Neural cell (in vitro differentiated cells): ENCODE data around the gene ASB1. TPM values are rescaled to one million over a fixed set of nuclear protein-coding genes. Genes with fewer than 3 reads are reported as not detected.

Experiments used
- H2AFZ ChIP-seq: fragments of 200-600, 300-800 bp; sonication (generic), shearing (Covaris generic); 2 replicates; pipeline ENCODE4 v1.6.0; 2014; ENCODE audit warnings: low read depth, mild to moderate bottlenecking, antibody characterized with exemption, low read length, moderate library complexity
- H3F3A ChIP-seq: fragments of 200-600 bp; shearing (Covaris generic); 2 replicates; pipeline ENCODE4 v1.6.1; 2016; ENCODE audit warnings: mild to moderate bottlenecking, moderate library complexity, mixed read lengths, antibody characterized with exemption, low read length; ENCODE audit not compliant: insufficient read depth, poor library complexity, severe bottlenecking
- H3K27ac ChIP-seq: fragments of 200-600, 300-800 bp; sonication (generic), shearing (Covaris generic); 2 replicates; pipeline ENCODE4 v1.5.1; 2014; ENCODE audit warnings: mild to moderate bottlenecking, low read length, moderate library complexity
- H3K27me3 ChIP-seq: fragments of 300-800, 200-600 bp; sonication (generic), shearing (Covaris generic); 2 replicates; pipeline ENCODE4 v1.6.0; 2014; ENCODE audit warnings: mild to moderate bottlenecking, low read depth, low read length, moderate library complexity; ENCODE audit not compliant: insufficient read depth
- H3K36me3 ChIP-seq: fragments of 300-800, 200-600 bp; sonication (generic), shearing (Covaris generic); 2 replicates; pipeline ENCODE4 v1.5.1; 2014; ENCODE audit warnings: mild to moderate bottlenecking, antibody characterized with exemption, low read length, moderate library complexity; ENCODE audit not compliant: insufficient read depth
- H3K4me2 ChIP-seq: fragments of 300-800, 200-600 bp; sonication (generic), shearing (Covaris generic); 2 replicates; pipeline ENCODE4 v1.6.0; 2014; ENCODE audit warnings: mild to moderate bottlenecking, low read length
- H3K4me3 ChIP-seq: fragments of 300-800, 200-600 bp; sonication (generic), shearing (Covaris generic); 2 replicates; pipeline ENCODE4 v1.5.1; 2014; ENCODE audit warnings: mild to moderate bottlenecking, low read length, moderate library complexity
- H3K79me2 ChIP-seq: fragments of 200-600 bp; shearing (Covaris generic); replicated peaks from 2 replicates; pipeline ENCODE4 v1.6.0; 2014; ENCODE audit warnings: mild to moderate bottlenecking, low read length, moderate library complexity; ENCODE audit not compliant: insufficient read depth
- H3K9ac ChIP-seq: fragments of 300-800, 200-600 bp; sonication (generic), shearing (Covaris generic); 2 replicates; pipeline ENCODE4 v1.6.1; 2016; ENCODE audit warnings: mild to moderate bottlenecking, low read length, mixed read lengths
- H3K9me2 ChIP-seq: fragments of 200-600 bp; shearing (Covaris generic); 2 replicates; pipeline ENCODE4 v1.6.1; 2016; ENCODE audit warnings: mild to moderate bottlenecking, low read length, mixed read lengths; ENCODE audit not compliant: insufficient read depth
- H3K9me3 ChIP-seq: fragments of 200-600, 300-800 bp; sonication (generic), shearing (Covaris generic); 2 replicates; pipeline ENCODE4 v1.6.1; 2016; ENCODE audit warnings: mild to moderate bottlenecking, mixed run types, low read length, moderate library complexity, mixed read lengths
- H4K20me1 ChIP-seq: fragments of 200-600 bp; shearing (Covaris generic); 2 replicates; pipeline ENCODE4 v1.6.1; 2016; ENCODE audit warnings: mild to moderate bottlenecking, mixed run types; ENCODE audit not compliant: insufficient read depth
- EP300 ChIP-seq: fragments of 450-650 bp; conservative IDR thresholded peaks from 2 replicates; pipeline ENCODE4 v1.6.1; 2014; ENCODE audit warnings: antibody characterized with exemption, mild to moderate bottlenecking, moderate library complexity; ENCODE audit not compliant: poor library complexity, severe bottlenecking
- EZH2 ChIP-seq: fragments of 200-600, 300-800 bp; shearing (Covaris generic), sonication (generic); IDR thresholded peaks from 2 replicates; pipeline ENCODE4 v1.6.1; 2014; ENCODE audit warnings: antibody characterized with exemption, low read length, borderline replicate concordance, mild to moderate bottlenecking; ENCODE audit not compliant: insufficient read depth, poor library complexity, severe bottlenecking
- MXI1 ChIP-seq: fragments of 450-650 bp; conservative IDR thresholded peaks from 2 replicates; pipeline ENCODE4 v1.6.1; 2014; ENCODE audit warnings: antibody characterized with exemption, mild to moderate bottlenecking; ENCODE audit not compliant: poor library complexity, severe bottlenecking
- POLR2AphosphoS5 ChIP-seq: IDR thresholded peaks from 2 replicates; pipeline ENCODE4 v1.6.1; 2012
- RAD21 ChIP-seq: fragments of 450-650 bp; conservative IDR thresholded peaks from 2 replicates; pipeline ENCODE4 v1.6.1; 2014; ENCODE audit warnings: antibody characterized with exemption, mild to moderate bottlenecking, moderate library complexity
- SMC3 ChIP-seq: fragments of 450-650 bp; conservative IDR thresholded peaks from 2 replicates; pipeline ENCODE4 v1.6.1; 2014; ENCODE audit warnings: antibody characterized with exemption, mild to moderate bottlenecking, moderate library complexity; ENCODE audit not compliant: poor library complexity
- TAF1 ChIP-seq: IDR thresholded peaks from 2 replicates; pipeline ENCODE4 v1.6.1; 2012; ENCODE audit warnings: low read depth
- polyA plus RNA-seq: library from polyadenylated mRNA; depleted of rRNA; stranded (reverse); fragments of >200 nt; gene quantifications from 2 replicates; pipeline ENCODE4 v1.2.3, GENCODE V29; 2014
- TF ChIP-seq, protein P1 (sequence below): IDR thresholded peaks from 2 replicates; pipeline ENCODE4 v1.6.1; 2012; ENCODE audit warnings: borderline replicate concordance
- TF ChIP-seq, protein P2 (sequence below): fragments of 450-650 bp; IDR thresholded peaks from 2 replicates; pipeline ENCODE4 v1.5.1; 2014; ENCODE audit warnings: antibody characterized with exemption, mild to moderate bottlenecking, moderate library complexity; ENCODE audit not compliant: poor library complexity, severe bottlenecking

Gene ASB1
- polyA plus RNA-seq, 1 donor from 2014 or later, result 13.7 TPM

- TF ChIP-seq TAF1 (no peak), POLR2AphosphoS5 (no peak), MXI1 (no peak), SMC3 (no peak), EZH2 (no peak), EP300 (no peak), RAD21 (no peak)
- TF ChIP-seq, protein P1, sequence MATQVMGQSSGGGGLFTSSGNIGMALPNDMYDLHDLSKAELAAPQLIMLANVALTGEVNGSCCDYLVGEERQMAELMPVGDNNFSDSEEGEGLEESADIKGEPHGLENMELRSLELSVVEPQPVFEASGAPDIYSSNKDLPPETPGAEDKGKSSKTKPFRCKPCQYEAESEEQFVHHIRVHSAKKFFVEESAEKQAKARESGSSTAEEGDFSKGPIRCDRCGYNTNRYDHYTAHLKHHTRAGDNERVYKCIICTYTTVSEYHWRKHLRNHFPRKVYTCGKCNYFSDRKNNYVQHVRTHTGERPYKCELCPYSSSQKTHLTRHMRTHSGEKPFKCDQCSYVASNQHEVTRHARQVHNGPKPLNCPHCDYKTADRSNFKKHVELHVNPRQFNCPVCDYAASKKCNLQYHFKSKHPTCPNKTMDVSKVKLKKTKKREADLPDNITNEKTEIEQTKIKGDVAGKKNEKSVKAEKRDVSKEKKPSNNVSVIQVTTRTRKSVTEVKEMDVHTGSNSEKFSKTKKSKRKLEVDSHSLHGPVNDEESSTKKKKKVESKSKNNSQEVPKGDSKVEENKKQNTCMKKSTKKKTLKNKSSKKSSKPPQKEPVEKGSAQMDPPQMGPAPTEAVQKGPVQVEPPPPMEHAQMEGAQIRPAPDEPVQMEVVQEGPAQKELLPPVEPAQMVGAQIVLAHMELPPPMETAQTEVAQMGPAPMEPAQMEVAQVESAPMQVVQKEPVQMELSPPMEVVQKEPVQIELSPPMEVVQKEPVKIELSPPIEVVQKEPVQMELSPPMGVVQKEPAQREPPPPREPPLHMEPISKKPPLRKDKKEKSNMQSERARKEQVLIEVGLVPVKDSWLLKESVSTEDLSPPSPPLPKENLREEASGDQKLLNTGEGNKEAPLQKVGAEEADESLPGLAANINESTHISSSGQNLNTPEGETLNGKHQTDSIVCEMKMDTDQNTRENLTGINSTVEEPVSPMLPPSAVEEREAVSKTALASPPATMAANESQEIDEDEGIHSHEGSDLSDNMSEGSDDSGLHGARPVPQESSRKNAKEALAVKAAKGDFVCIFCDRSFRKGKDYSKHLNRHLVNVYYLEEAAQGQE, result no peak
- TF ChIP-seq, protein P2, sequence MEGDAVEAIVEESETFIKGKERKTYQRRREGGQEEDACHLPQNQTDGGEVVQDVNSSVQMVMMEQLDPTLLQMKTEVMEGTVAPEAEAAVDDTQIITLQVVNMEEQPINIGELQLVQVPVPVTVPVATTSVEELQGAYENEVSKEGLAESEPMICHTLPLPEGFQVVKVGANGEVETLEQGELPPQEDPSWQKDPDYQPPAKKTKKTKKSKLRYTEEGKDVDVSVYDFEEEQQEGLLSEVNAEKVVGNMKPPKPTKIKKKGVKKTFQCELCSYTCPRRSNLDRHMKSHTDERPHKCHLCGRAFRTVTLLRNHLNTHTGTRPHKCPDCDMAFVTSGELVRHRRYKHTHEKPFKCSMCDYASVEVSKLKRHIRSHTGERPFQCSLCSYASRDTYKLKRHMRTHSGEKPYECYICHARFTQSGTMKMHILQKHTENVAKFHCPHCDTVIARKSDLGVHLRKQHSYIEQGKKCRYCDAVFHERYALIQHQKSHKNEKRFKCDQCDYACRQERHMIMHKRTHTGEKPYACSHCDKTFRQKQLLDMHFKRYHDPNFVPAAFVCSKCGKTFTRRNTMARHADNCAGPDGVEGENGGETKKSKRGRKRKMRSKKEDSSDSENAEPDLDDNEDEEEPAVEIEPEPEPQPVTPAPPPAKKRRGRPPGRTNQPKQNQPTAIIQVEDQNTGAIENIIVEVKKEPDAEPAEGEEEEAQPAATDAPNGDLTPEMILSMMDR, result no peak
- H2AFZ ChIP-seq, result no peak overlapping the region
- H4K20me1 ChIP-seq, result no peaks in the 10 kb centered on the region
- no peak overlapping the region for H3K4me2 ChIP-seq
- no peaks in the 10 kb centered on the region for H3K27me3 ChIP-seq
- no peak overlapping the region for H3K27ac ChIP-seq
- H3K36me3 ChIP-seq, result no peaks in the 10 kb centered on the region
- H3K9me3 ChIP-seq, result no peaks in the 10 kb centered on the region
- no peaks in the 10 kb centered on the region for H3K79me2 ChIP-seq
- H3F3A ChIP-seq, result no peaks in the 10 kb centered on the region
- no peak overlapping the region for H3K9ac ChIP-seq
- no peaks in the 10 kb centered on the region for H3K9me2 ChIP-seq
- H3K4me3 ChIP-seq, result no peak overlapping the region
These were observed 56.9 kb downstream of the ASB1 start for GRCh38 chr2:238483656-238484055.

DNA sequence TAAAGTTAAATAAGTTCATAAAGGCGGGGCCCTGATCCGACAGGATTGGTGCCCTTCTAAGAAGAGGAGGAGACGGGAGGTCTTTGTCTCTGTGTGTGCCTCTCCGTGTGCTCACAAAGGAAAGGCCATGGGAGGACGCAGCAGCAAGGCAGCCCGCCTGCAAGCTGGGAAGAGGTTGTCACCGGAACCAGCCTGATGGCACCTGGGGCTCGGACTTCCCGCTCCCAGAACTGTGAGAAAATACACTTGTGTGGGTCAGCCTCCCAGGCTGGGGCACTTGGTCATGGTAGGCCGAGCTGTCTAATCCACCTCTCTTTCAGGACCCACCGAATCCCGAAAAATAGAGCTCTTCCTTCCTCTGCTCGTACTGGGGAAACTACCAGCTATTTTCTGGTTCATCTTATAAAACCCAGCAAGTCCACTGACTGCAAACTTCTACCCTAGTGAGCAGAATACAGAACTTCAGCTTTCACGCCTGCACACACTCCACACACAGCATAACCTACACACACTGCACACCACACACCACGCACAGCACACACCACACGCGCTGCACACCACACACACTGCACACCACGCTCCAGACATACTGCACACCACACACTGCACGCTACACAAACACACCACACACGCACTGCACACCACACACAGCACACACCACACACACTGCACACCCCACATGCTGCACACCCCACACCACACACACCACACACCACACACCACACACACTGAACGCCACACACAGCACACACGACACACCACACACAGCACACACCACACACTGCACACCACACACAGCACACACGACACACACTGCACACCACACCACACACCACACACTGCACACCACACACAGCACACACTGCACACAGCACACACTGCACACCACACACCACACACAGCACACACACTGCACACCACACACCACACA lies 58.1 kb downstream of the ASB1 start:
- no peaks in the 10 kb centered on the region for H3F3A ChIP-seq
- no peaks in the 10 kb centered on the region for H3K36me3 ChIP-seq
- H3K9me3 ChIP-seq, result no peaks in the 10 kb centered on the region
- no peak overlapping the region for H3K9ac ChIP-seq
- no peaks in the 10 kb centered on the region for H3K79me2 ChIP-seq
- no peak for TF ChIP-seq TAF1
- no peak for TF ChIP-seq SMC3
- TF ChIP-seq, protein P2, result no peak
- TF ChIP-seq, protein P1, result no peak
- no peak for TF ChIP-seq EP300
- no peak for TF ChIP-seq POLR2AphosphoS5
- no peak for TF ChIP-seq RAD21
- no peak for TF ChIP-seq MXI1
- TF ChIP-seq EZH2, result no peak
- no peak overlapping the region for H2AFZ ChIP-seq
- H4K20me1 ChIP-seq, result no peaks in the 10 kb centered on the region
- H3K4me2 ChIP-seq, result no peak overlapping the region
- no peak overlapping the region for H3K27ac ChIP-seq
- H3K9me2 ChIP-seq, result no peaks in the 10 kb centered on the region
- H3K4me3 ChIP-seq, result no peak overlapping the region
- H3K27me3 ChIP-seq, result no peaks in the 10 kb centered on the region
